GM23338 (cell line): ENCODE measurements around the gene IL1RAPL2.

Experiments
- CTCF ChIP-seq, 2 experiments: fragments of 200-600 bp in 1 of 2; sonication (generic) in 1 of 2; conservative IDR thresholded peaks; 2 replicates each; pipeline versions ENCODE4 v1.5.1 to v1.6.1; 2016 to 2017; ENCODE audit warnings: antibody characterized with exemption in 2 of 2, low read depth in 2 of 2, mild to moderate bottlenecking in 2 of 2, moderate library complexity in 1 of 2
- EZH2 ChIP-seq: fragments of 200-600 bp; sonication (generic); IDR thresholded peaks from one replicate; pipeline ENCODE4 v1.8.0; 2017; ENCODE audit warnings: antibody characterized with exemption, mild to moderate bottlenecking, low read depth; ENCODE audit not compliant: unreplicated experiment
- EZH2phosphoT487 ChIP-seq: fragments of 200-600 bp; sonication (generic); IDR thresholded peaks from one replicate; pipeline ENCODE4 v1.8.1; 2018; ENCODE audit warnings: antibody characterized with exemption; ENCODE audit not compliant: unreplicated experiment
- POLR2AphosphoS5 ChIP-seq: IDR thresholded peaks from 2 replicates; pipeline ENCODE4 v1.6.1; 2016; ENCODE audit warnings: antibody characterized with exemption, low read depth
- REST ChIP-seq: IDR thresholded peaks from one replicate; pipeline ENCODE4 v1.6.1; 2018; ENCODE audit warnings: antibody characterized with exemption; ENCODE audit not compliant: unreplicated experiment
- ZNF331 ChIP-seq: fragments of 250-450 bp; sonication (Bioruptor Pico); IDR thresholded peaks from 2 replicates; pipeline ENCODE4 v1.5.0; 2020; ENCODE audit warnings: low read depth, mild to moderate bottlenecking, moderate library complexity

GRCh38 chrX:105038672-105039328 is 472.8 kb downstream of the IL1RAPL2 start:
- no peak for TF ChIP-seq EZH2phosphoT487
- no peak for TF ChIP-seq ZNF331 (CRISPR knock-in tag)
- no peak for TF ChIP-seq CTCF (conservative IDR thresholded peaks at IDR 0.05; ENCODE audit: low read depth in 2 of 2)
- TF ChIP-seq POLR2AphosphoS5, result no peak
- no peak for TF ChIP-seq EZH2
- no peak for TF ChIP-seq REST
